Measurements from ENCODE around the gene CHTOP. TPM values are rescaled to one million over a fixed set of nuclear protein-coding genes. Genes with fewer than 3 reads are reported as not detected.

The CHTOP gene
- polyA plus RNA-seq, 1 donor from 2014 or later: 159 TPM

- peak overlapping the region; percentile 76 for H3K27ac ChIP-seq (ENCODE audit: low read length)
- H2AFZ ChIP-seq (ENCODE audit: low read depth, low read length): peak overlapping the region; percentile 51
These were observed 25.3 kb downstream of the CHTOP start for GRCh38 chr1:153659175-153659534.

GRCh38 chr1:153659656-153660055, 25.8 kb downstream of the CHTOP start:
- TF ChIP-seq REST (IDR thresholded peaks at IDR 0.05; ENCODE audit: borderline replicate concordance) (no peak), TAF1 (IDR thresholded peaks at IDR 0.05; ENCODE audit: low read depth) (no peak), EP300 (conservative IDR thresholded peaks at IDR 0.05; ENCODE audit: poor library complexity, severe bottlenecking) (no peak), MXI1 (conservative IDR thresholded peaks at IDR 0.05; ENCODE audit: poor library complexity, severe bottlenecking) (no peak), RAD21 (conservative IDR thresholded peaks at IDR 0.05) (no peak), CTCF (IDR thresholded peaks at IDR 0.05; ENCODE audit: poor library complexity, severe bottlenecking) (no peak), SMC3 (conservative IDR thresholded peaks at IDR 0.05; ENCODE audit: poor library complexity) (no peak), POLR2AphosphoS5 (IDR thresholded peaks at IDR 0.05) (no peak), EZH2 (IDR thresholded peaks at IDR 0.05; ENCODE audit: borderline replicate concordance, insufficient read depth, low read length, poor library complexity, severe bottlenecking) (no peak)
- Histone ChIP-seq H2AFZ (ENCODE audit: low read depth, low read length) (no peak overlapping the region), H3K36me3 (ENCODE audit: insufficient read depth, low read length) (no peaks in the 10 kb centered on the region), H4K20me1 (ENCODE audit: insufficient read depth) (no peaks in the 10 kb centered on the region), H3K9me2 (ENCODE audit: insufficient read depth, low read length) (no peaks in the 10 kb centered on the region), H3K27ac (ENCODE audit: low read length) (no peak overlapping the region), H3K9ac (ENCODE audit: low read length) (peak overlapping the region; percentile 86), H3K79me2 (replicated peaks; ENCODE audit: insufficient read depth, low read length) (peaks cover 15% of the 10 kb centered on the region), H3K4me3 (ENCODE audit: low read length) (peak overlapping the region; percentile 79), H3K27me3 (ENCODE audit: insufficient read depth, low read depth, low read length) (no peaks in the 10 kb centered on the region), H3K9me3 (ENCODE audit: low read length) (no peaks in the 10 kb centered on the region), H3F3A (ENCODE audit: insufficient read depth, low read length, poor library complexity, severe bottlenecking) (peaks cover 3% of the 10 kb centered on the region), H3K4me2 (ENCODE audit: low read length) (peak overlapping the region; percentile 57)

More at GRCh38 chr1:153659175-153659534, 25.3 kb downstream of the CHTOP start:
- Histone ChIP-seq H3K9ac (ENCODE audit: low read length) (peak overlapping the region; percentile 86), H4K20me1 (ENCODE audit: insufficient read depth) (no peaks in the 10 kb centered on the region), H3K27me3 (ENCODE audit: insufficient read depth, low read depth, low read length) (no peaks in the 10 kb centered on the region), H3K79me2 (replicated peaks; ENCODE audit: insufficient read depth, low read length) (peaks cover 15% of the 10 kb centered on the region), H3K9me2 (ENCODE audit: insufficient read depth, low read length) (no peaks in the 10 kb centered on the region), H3K4me2 (ENCODE audit: low read length) (peak overlapping the region; percentile 57), H3F3A (ENCODE audit: insufficient read depth, low read length, poor library complexity, severe bottlenecking) (peaks cover 3% of the 10 kb centered on the region), H3K36me3 (ENCODE audit: insufficient read depth, low read length) (no peaks in the 10 kb centered on the region), H3K4me3 (ENCODE audit: low read length) (peak overlapping the region; percentile 79), H3K9me3 (ENCODE audit: low read length) (no peaks in the 10 kb centered on the region)
- TF ChIP-seq EZH2 (IDR thresholded peaks at IDR 0.05; ENCODE audit: borderline replicate concordance, insufficient read depth, low read length, poor library complexity, severe bottlenecking) (no peak), MXI1 (conservative IDR thresholded peaks at IDR 0.05; ENCODE audit: poor library complexity, severe bottlenecking) (no peak), REST (IDR thresholded peaks at IDR 0.05; ENCODE audit: borderline replicate concordance) (no peak), SMC3 (conservative IDR thresholded peaks at IDR 0.05; ENCODE audit: poor library complexity) (no peak), POLR2AphosphoS5 (IDR thresholded peaks at IDR 0.05) (no peak), RAD21 (conservative IDR thresholded peaks at IDR 0.05) (no peak), TAF1 (IDR thresholded peaks at IDR 0.05; ENCODE audit: low read depth) (no peak)
